ENCODE results near the gene SRP14.

Gene SRP14

GRCh38 chr15:39987821-39988220 is 51.2 kb downstream of the SRP14 start:
- Histone ChIP-seq H3K36me3 (ENCODE audit: insufficient read depth, low read length) (peaks cover 67% of the 10 kb centered on the region), H3K27ac (ENCODE audit: low read depth, low read length) (no peak overlapping the region), H3K9me3 (ENCODE audit: low read length) (no peaks in the 10 kb centered on the region), H3K4me1 (ENCODE audit: insufficient read depth, low read length) (no peaks in the 10 kb centered on the region), H3K9ac (ENCODE audit: low read length) (no peak overlapping the region), H3K27me3 (ENCODE audit: control insufficient read depth in 1 of 2, insufficient read depth in 2 of 2, low read length in 2 of 2) (no peaks in the 10 kb centered on the region), H3K4me3 (ENCODE audit: low read depth in 1 of 2, low read length in 2 of 2) (no peak overlapping the region)

Measured in muscle layer of colon (tissue), 2 donors.